ENCODE results near the gene SART1. TPM values are rescaled to one million over a fixed set of nuclear protein-coding genes. Genes with fewer than 3 reads are reported as not detected.
A peak's percentile ranks its signal among the peaks of the same experiment; 100 is the strongest.

The SART1 gene
- total RNA-seq, 1 experiment from 2014 or later: 74.6 TPM

GRCh38 chr11:66002648-66003225 lies 41.2 kb downstream of the SART1 start:
- ChIA-PET CTCF (interaction anchor here (0.7 to 1.1 kb wide), 3 partner anchors 20 to 443 kb away, joined by 3 to 11 read pairs (median 4); partner anchors contain the start of gene MUS81), POLR2A (ENCODE audit: unreplicated experiment) (interaction anchor here (0.5 to 1.4 kb wide), 6 partner anchors 8 to 265 kb away, joined by 3 to 12 read pairs (median 6); partner anchors contain the start of genes EFEMP2 and FOSL1)
- H3K9me3 ChIP-seq (ENCODE audit: insufficient read depth, low read depth): no peaks in the 10 kb centered on the region
- H3K4me3 ChIP-seq: peak overlapping the region; percentile 90
- peaks cover 57% of the 10 kb centered on the region for H3F3A ChIP-seq (ENCODE audit: insufficient read depth, low read depth)
- H3K27ac ChIP-seq: peak overlapping the region; percentile 78
- no peaks in the 10 kb centered on the region for H3K9me2 ChIP-seq (ENCODE audit: insufficient read depth)
- no peaks in the 10 kb centered on the region for H3K27me3 ChIP-seq (ENCODE audit: insufficient read depth, low read depth)
- H3K4me1 ChIP-seq (replicated peaks; ENCODE audit: insufficient read depth): peaks cover 14% of the 10 kb centered on the region
- H3K36me3 ChIP-seq (ENCODE audit: low read depth): peaks cover 33% of the 10 kb centered on the region
- TF ChIP-seq EZH2 (IDR thresholded peaks at IDR 0.05; ENCODE audit: low read depth): no peak
- TF ChIP-seq, protein P1, sequence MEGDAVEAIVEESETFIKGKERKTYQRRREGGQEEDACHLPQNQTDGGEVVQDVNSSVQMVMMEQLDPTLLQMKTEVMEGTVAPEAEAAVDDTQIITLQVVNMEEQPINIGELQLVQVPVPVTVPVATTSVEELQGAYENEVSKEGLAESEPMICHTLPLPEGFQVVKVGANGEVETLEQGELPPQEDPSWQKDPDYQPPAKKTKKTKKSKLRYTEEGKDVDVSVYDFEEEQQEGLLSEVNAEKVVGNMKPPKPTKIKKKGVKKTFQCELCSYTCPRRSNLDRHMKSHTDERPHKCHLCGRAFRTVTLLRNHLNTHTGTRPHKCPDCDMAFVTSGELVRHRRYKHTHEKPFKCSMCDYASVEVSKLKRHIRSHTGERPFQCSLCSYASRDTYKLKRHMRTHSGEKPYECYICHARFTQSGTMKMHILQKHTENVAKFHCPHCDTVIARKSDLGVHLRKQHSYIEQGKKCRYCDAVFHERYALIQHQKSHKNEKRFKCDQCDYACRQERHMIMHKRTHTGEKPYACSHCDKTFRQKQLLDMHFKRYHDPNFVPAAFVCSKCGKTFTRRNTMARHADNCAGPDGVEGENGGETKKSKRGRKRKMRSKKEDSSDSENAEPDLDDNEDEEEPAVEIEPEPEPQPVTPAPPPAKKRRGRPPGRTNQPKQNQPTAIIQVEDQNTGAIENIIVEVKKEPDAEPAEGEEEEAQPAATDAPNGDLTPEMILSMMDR (conservative IDR thresholded peaks at IDR 0.05): no peak; the same call in 1 of the 2 replicates
- DNase-seq: peak; percentile 53 to 70
- no TSS peak for BruUV-seq (replicated peaks)
- peak overlapping the region; percentile 88 for H2AFZ ChIP-seq
- H3K4me2 ChIP-seq: peak overlapping the region; percentile 99
- H3K79me2 ChIP-seq (ENCODE audit: low read depth): peaks cover 51% of the 10 kb centered on the region
- H4K20me1 ChIP-seq (ENCODE audit: insufficient read depth): peaks cover 7% of the 10 kb centered on the region; the same call in 1 of the 2 replicates
- intact Hi-C loops (cut with micrococcal nuclease; ENCODE audit: unreplicated experiment): loop anchor here (1.0 to 2.0 kb wide), 3 partner anchors 11 to 50 kb away; partner anchors contain the start of gene SF3B2

DNA sequence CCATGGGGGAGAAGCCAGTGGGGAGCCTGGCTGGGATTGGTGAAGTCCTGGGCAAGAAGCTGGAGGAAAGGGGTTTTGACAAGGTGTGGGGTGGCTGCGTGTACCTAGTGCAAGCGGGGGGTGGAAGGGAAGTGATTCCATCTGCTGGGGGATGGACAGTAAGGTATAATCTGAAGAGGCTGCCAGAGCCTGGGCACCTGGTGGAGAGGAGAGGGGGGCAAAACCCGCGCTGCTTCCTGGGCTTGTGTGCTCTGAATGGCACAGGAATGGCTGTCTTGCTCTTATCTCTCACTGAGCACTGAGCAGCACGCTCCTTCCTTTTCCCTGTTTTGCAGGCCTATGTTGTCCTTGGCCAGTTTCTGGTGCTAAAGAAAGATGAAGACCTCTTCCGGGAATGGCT lies 41.8 kb downstream of the SART1 start:
- no TSS peak for BruUV-seq (replicated peaks)
- CTCF ChIA-PET: interaction anchor here (0.8 kb wide), 1 partner anchor 19 kb away, joined by 4 read pairs; no protein-coding TSS in a partner anchor
- H3K36me3 ChIP-seq (ENCODE audit: low read depth): peaks cover 32% of the 10 kb centered on the region

GRCh38 chr11:66004186-66004585 lies 42.7 kb downstream of the SART1 start:
- peaks cover 50% of the 10 kb centered on the region for H3K79me2 ChIP-seq (ENCODE audit: low read depth)
- H2AFZ ChIP-seq: no peak overlapping the region
- ChIA-PET CTCF (no interaction called here), POLR2A (ENCODE audit: unreplicated experiment) (no interaction called here)
- peaks cover 7% of the 10 kb centered on the region; the same call in 1 of the 2 replicates for H4K20me1 ChIP-seq (ENCODE audit: insufficient read depth)
- BruUV-seq (replicated peaks): no TSS peak
- H3K4me2 ChIP-seq: no peak overlapping the region
- TF ChIP-seq, protein P1 (conservative IDR thresholded peaks at IDR 0.05): no peak
- TF ChIP-seq EZH2 (IDR thresholded peaks at IDR 0.05; ENCODE audit: low read depth): no peak
- H3K9me3 ChIP-seq (ENCODE audit: insufficient read depth, low read depth): no peaks in the 10 kb centered on the region
- no peak overlapping the region for H3K4me3 ChIP-seq
- DNase-seq: no peak
- H3K4me1 ChIP-seq (replicated peaks; ENCODE audit: insufficient read depth): peaks cover 23% of the 10 kb centered on the region
- intact Hi-C loops (cut with micrococcal nuclease; ENCODE audit: unreplicated experiment): no loop called here
- H3K27ac ChIP-seq: no peak overlapping the region
- H3K36me3 ChIP-seq (ENCODE audit: low read depth): peaks cover 23% of the 10 kb centered on the region
- no peaks in the 10 kb centered on the region for H3K9me2 ChIP-seq (ENCODE audit: insufficient read depth)
- H3K27me3 ChIP-seq (ENCODE audit: insufficient read depth, low read depth): no peaks in the 10 kb centered on the region
- H3F3A ChIP-seq (ENCODE audit: insufficient read depth, low read depth): peaks cover 62% of the 10 kb centered on the region

More for the DNA sequence above, 41.8 kb downstream of the SART1 start:
- peaks cover 51% of the 10 kb centered on the region for H3K79me2 ChIP-seq (ENCODE audit: low read depth)
- POLR2A ChIA-PET (ENCODE audit: unreplicated experiment): interaction anchor here (0.6 to 1.4 kb wide), 4 partner anchors 8 to 265 kb away, joined by 3 to 12 read pairs (median 6); no protein-coding TSS in a partner anchor
- peaks cover 60% of the 10 kb centered on the region for H3F3A ChIP-seq (ENCODE audit: insufficient read depth, low read depth)
- no peak overlapping the region; the same call in 1 of the 2 replicates for H3K27ac ChIP-seq
- H3K27me3 ChIP-seq (ENCODE audit: insufficient read depth, low read depth): no peaks in the 10 kb centered on the region
- TF ChIP-seq EZH2 (IDR thresholded peaks at IDR 0.05; ENCODE audit: low read depth): no peak
- TF ChIP-seq, protein P1 (conservative IDR thresholded peaks at IDR 0.05): no peak
- intact Hi-C loops (cut with micrococcal nuclease; ENCODE audit: unreplicated experiment): loop anchor here (2.0 kb wide), 1 partner anchor 50 kb away; the partner anchor contains the start of gene SF3B2
- DNase-seq: no peak
- no peaks in the 10 kb centered on the region for H3K9me3 ChIP-seq (ENCODE audit: insufficient read depth, low read depth)
- peaks cover 7% of the 10 kb centered on the region; the same call in 1 of the 2 replicates for H4K20me1 ChIP-seq (ENCODE audit: insufficient read depth)
- H3K4me3 ChIP-seq: peak overlapping the region; percentile 90
- H3K4me1 ChIP-seq (replicated peaks; ENCODE audit: insufficient read depth): peaks cover 17% of the 10 kb centered on the region
- H3K9me2 ChIP-seq (ENCODE audit: insufficient read depth): no peaks in the 10 kb centered on the region
- H3K4me2 ChIP-seq: peak overlapping the region; percentile 99
- no peak overlapping the region for H2AFZ ChIP-seq

All from PC-9 (cell line).